GM12891 (cell line): ENCODE data around the gene RAC3.

Experiments
- DNase-seq: peaks from one replicate; pipeline ENCODE4 v3.0.0; 2011; ENCODE audit warnings: low spot score; ENCODE audit not compliant: insufficient read length
- FAIRE-seq: peaks from 2 replicates; lab custom pipeline; 2011; peaks lifted over from hg19 to GRCh38; lab: Jason Lieb, UNC
- PAX5 ChIP-seq: IDR thresholded peaks from 2 replicates; pipeline ENCODE4 v1.6.1; 2011; ENCODE audit warnings: low read length, moderate library complexity, mild to moderate bottlenecking; ENCODE audit not compliant: insufficient read depth, severe bottlenecking
- POLR2A ChIP-seq: IDR thresholded peaks from 2 replicates; pipeline ENCODE4 v1.6.1; 2011; ENCODE audit warnings: low read depth, low read length, control low read depth
- POLR2AphosphoS5 ChIP-seq: IDR thresholded peaks from 2 replicates; pipeline ENCODE4 v1.6.1; 2011; ENCODE audit warnings: low read depth, low read length, control low read depth
- POU2F2 ChIP-seq: IDR thresholded peaks from 2 replicates; pipeline ENCODE4 v1.6.1; 2011; ENCODE audit warnings: low read depth, mild to moderate bottlenecking, control low read depth, low read length, moderate library complexity
- SPI1 ChIP-seq: IDR thresholded peaks from 2 replicates; pipeline ENCODE4 v1.6.1; 2011; ENCODE audit warnings: low read depth, low read length, control low read depth
- TAF1 ChIP-seq: IDR thresholded peaks from 2 replicates; pipeline ENCODE4 v1.6.1; 2011; ENCODE audit warnings: low read depth, low read length, control low read depth

RAC3 gene

DNA sequence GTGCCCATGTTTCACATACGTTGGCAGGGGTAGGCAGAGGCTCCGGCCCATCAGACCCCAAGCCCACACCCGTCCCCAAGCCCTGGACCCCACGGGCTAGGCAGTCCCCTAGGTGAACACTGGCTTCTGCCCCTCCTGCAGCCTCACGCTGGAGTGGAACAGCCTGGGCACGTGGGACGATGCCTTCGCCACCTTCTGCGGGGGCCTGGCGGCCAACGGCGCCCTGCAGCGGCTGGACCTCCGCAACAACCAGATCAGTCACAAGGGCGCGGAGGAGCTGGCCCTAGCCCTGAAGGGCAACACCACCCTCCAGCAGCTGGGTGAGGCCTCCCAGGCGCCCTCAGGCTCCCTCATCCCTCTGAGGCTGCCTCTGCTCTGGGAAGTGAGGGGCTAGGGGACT lies 6.6 kb upstream of the RAC3 start:
- no peak for FAIRE-seq
- DNase-seq = no peak
- TF ChIP-seq TAF1 (no peak), POLR2AphosphoS5 (no peak), POU2F2 (no peak), POLR2A (no peak), SPI1 (no peak)

DNA sequence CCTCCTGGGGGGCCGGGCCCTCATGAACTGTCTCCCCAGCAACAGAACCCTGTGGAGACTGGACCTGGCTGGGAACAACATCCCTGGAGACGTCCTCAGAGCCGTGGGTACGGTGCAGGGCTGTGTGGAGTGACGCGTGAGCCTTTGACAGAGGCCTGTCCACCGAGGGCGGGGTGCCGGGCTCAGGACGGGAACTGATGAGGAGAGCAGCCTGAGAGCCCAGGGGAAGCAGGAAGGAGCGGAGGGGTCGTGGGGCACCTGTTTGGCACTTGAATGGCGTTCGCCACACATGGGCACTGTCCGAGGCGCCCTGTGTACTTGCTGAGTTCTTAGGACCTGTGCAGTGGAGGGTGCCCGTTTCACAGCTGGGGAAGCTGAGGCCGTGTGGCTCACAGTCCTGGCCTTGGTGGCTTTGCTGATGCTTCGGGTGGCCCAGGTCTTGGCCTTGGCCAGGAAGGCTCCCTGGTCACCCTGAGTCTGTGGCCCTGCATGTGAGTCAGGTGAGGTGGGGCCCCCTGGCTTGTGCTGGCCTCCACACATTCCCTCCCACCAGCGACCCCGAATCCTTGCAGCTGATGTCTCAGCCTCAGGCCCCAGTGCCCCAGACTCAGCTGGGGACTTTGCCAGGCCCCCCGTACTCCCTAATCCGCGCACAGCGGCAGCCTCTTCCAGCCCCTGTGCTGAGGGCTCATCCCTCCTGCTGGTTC lies 5.9 kb upstream of the RAC3 start:
- FAIRE-seq = no peak
- TF ChIP-seq PAX5 = no peak
- no peak for DNase-seq

DNA sequence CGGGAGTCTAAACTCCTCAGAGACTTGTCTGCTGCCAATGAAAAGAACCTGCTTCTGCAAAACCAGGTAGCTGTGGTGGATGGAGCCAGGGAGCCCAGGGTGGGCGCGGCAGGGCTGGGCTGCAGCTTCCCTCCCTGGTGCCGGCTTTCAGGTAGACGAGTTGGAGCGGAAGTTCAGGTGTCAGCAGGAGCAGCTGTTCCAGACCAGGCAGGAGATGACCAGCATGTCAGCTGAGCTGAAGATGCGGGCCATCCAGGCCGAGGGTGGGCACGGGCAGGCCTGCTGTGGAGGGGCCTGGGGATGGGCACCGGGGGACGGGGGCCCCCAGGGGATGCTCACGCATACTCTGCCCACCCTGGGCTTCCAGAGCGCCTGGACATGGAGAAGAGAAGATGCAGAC lies 3.2 kb upstream of the RAC3 start:
- FAIRE-seq = no peak
- TF ChIP-seq POU2F2 (no peak), POLR2AphosphoS5 (no peak)
- no peak for DNase-seq

DNA sequence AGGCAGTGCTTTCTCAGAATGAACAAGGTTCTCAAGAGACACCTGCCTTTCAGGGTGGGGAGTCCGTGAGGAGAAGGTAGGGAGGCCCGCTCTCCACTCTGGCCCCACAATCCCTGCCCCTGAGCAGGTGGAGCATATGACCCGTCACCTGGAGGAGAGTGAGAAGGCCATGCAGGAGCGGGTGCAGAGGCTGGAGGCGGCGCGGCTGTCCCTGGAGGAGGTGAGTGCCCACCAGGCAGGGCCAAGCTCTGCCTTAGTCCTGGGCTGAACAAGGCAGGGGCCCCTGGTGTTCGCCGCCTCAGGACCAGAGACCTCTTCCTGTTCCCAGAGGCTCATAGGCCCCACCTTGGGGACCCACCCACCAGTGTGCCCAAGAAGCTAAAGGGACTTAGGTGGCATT lies 2.5 kb upstream of the RAC3 start:
- no peak for DNase-seq
- FAIRE-seq = no peak
- TF ChIP-seq POU2F2 (no peak), PAX5 (no peak), SPI1 (no peak), POLR2AphosphoS5 (no peak), POLR2A (no peak), TAF1 (no peak)

DNA sequence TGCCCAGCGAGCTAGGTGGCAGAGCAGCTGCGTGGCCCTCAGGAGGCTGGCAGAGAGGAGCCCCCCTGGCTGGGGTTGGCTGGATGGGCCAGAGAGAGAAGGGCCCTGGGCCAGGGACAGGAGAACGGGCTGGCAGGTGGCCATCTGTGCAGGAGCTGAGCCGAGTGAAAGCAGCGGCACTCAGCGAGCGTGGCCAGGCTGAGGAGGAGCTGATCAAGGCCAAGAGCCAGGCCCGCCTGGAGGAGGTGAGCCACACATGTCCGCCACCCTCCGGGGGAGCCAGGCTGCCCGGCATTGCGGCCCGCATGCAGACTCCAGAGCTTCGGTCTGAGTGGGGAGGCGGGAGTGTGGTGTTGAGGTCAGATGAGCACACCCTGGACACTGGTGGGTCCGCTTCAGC lies 2.1 kb upstream of the RAC3 start:
- DNase-seq (no peak), FAIRE-seq (no peak)
- TF ChIP-seq POLR2A (no peak), POU2F2 (no peak), SPI1 (no peak), TAF1 (no peak)

DNA sequence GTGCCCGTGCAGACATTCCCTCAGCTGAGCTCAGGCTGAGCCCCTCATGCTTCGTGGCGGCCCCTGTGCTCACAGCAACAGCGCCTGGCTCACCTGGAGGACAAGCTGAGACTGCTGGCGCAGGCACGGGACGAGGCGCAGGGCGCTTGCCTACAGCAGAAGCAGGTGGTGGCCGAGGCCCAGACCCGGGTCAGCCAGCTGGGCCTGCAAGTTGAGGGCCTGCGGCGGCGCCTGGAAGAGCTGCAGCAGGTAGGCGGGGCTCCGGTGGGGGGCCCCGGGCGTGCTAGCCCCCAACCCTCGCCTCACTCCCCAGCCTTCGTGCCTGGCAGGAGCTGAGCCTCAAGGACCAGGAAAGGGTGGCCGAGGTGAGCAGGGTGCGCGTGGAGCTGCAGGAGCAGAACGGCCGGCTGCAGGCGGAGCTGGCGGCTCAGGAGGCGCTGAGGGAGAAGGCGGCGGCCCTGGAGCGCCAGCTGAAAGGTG lies 1.4 kb upstream of the RAC3 start:
- DNase-seq (no peak), FAIRE-seq (no peak)
- no peak for TF ChIP-seq PAX5
- TF ChIP-seq POLR2A = no peak
- TF ChIP-seq POLR2AphosphoS5 = no peak
- TF ChIP-seq SPI1 = no peak
- no peak for TF ChIP-seq TAF1
- TF ChIP-seq POU2F2 = no peak

DNA sequence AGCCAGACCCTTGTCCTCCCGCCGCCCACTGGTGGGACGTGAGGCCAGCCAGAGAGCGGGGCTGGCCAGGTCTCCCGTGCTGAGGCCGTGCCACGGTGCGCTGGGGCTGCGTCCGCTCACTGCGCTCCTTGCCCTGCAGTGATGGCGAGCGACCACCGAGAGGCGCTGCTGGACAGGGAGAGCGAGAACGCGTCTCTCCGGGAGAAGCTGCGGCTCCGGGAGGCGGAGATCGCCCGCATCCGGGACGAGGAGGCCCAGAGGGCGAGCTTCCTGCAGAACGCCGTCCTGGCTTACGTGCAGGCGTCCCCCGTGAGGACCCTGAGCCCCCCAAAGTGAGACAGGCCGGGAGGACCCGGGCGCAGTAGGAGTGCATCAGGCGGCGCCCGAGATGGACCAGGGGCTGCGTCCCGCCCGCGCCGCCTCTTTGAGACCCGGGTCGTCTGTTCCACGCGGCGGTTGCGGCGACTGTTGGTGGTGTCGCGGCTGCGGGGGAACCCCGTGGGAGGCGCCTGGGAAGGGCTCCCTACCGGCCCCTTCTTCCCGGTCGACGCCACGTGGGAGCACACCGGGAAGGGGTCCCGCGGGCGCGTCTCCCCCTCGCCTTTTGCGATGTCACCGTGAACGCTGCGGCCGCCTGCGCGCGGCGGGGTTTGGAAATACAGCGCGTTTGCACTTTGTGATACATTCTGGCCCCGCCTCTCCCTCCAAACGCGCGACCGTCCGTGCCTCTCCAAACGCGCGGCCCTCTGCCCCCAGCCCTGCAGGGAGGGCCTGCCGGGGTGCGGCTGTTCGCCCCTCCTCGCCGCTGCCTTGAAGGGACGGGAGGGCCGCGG lies 792 bp upstream of the RAC3 start:
- FAIRE-seq (peak; percentile 94), DNase-seq (peak; percentile 92)
- no peak; the same call in 1 of the 2 replicates for TF ChIP-seq POU2F2
- TF ChIP-seq POLR2A = no peak
- no peak for TF ChIP-seq TAF1
- TF ChIP-seq SPI1 = no peak
- TF ChIP-seq POLR2AphosphoS5 = no peak
- TF ChIP-seq PAX5 = no peak

DNA sequence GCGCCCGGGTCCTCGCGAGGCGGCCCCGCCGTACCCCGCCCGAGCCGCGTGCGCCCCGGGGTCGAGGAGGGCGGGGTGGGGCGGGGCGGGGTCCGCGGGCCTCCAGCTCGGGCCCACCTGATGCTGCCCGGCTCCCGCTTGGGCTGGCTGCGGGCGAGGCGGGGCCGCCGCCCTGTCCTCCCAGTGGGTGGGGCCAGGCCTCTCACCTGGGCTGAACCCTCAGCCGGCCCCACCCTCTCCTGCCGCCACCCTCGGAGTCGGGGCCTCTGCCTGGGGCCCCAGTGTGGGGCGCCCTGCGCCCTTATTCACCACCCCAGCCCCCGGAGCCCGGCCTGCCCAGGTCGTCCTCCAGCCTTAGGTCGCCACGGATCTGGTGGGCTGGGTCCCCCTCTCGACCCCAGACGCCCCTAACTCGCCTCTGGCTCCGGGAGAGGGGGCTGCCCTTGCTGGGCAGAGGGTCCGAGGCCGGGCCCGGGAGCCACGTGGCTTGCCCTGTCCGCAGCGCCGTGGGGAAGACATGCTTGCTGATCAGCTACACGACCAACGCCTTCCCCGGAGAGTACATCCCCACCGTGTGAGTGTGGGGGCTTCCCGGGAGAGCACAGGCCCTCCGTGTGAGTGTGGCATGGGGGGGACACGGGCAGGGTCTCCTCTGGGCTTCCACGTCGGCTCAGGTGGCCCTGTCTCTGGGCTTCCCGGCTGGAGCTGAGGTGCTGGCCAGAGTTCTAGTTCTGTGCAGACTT lies 578 bp downstream of the RAC3 start:
- FAIRE-seq (peak; percentile 65), DNase-seq (peak; percentile 64)
- TF ChIP-seq POLR2A (no peak), TAF1 (no peak), SPI1 (no peak), POLR2AphosphoS5 (no peak), POU2F2 (no peak), PAX5 (no peak)

DNA sequence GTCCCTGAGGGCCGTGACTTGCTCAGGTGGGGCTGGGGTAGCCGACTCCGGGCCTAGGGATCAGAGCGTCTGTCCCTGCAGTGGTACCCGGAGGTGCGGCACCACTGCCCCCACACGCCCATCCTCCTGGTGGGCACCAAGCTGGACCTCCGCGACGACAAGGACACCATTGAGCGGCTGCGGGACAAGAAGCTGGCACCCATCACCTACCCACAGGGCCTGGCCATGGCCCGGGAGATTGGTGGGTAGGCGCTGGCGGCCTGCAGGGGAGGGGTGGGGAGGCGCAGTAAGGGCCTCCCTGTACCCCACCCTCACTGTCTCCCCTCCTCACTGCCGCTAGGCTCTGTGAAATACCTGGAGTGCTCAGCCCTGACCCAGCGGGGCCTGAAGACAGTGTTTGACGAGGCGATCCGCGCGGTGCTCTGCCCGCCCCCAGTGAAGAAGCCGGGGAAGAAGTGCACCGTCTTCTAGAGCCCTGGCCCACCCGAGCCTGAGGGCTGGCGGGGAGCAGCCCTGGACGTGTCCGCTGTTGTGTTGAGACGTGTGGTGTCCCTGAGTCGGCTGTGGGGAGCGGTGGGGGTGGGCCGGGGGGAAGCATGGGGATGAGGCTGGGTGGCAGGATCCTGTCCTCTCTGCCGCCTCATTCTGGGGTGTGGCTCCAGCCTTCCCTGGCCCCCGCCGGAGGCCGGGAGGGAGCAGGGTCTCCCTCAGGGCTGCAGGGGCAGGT lies 2.0 kb downstream of the RAC3 start:
- FAIRE-seq = no peak
- TF ChIP-seq POU2F2 (no peak), SPI1 (no peak), POLR2A (no peak)
- no peak for DNase-seq
